Endometrium (tissue), 2 donors: ENCODE measurements around the gene C2CD2.
A peak's percentile ranks its signal among the peaks of the same experiment; 100 is the strongest.
"Not testable (repeated sequence)": the region's sequence is repeated elsewhere in the genome, so short reads cannot be mapped to it uniquely, and the experiment has no call there.

ENCODE experiments used
- FAIRE-seq: peaks from 2 replicates; lab custom pipeline; 2012; peaks lifted over from hg19 to GRCh38; lab: Jason Lieb, UNC
- donor health status: control.
- donor health status: control.

C2CD2 gene

DNA sequence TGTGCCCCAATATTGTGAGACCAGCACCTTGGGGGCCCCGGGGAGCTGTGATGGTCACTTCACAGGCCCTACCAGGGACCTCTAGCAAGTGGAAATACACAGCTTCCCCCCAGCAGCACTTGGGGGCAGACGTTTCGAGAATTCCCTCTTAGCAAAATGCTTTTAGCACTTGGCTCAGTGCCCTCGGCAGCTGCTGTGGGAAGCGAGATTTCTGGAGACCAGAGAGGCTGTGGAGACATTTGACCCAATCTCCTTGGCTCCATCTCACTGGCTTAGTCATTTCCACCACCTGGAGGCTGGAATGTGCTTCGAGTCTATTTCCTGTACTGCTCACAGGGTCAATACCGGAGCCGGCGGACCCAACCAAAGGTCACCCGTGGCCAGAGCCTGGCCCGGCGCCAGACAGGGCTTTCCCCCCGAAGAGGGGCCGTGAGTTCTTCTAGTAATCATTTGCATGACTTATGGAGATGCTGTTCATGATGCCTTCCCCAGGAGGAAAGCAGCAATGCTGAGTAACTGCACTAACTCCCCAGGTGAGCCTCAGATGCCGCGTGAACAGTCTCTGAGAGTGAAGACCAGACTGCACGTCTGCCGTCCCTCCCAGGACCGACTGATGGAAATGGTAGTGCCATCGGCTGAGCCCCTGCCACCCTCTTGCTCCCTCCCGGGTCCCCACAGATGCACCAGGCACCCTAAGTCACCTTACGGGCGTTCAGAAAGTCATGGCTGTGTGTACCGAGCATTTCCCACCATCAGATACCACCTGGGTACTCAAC, 4.4 kb upstream of the C2CD2 start:
- no peak for FAIRE-seq

DNA sequence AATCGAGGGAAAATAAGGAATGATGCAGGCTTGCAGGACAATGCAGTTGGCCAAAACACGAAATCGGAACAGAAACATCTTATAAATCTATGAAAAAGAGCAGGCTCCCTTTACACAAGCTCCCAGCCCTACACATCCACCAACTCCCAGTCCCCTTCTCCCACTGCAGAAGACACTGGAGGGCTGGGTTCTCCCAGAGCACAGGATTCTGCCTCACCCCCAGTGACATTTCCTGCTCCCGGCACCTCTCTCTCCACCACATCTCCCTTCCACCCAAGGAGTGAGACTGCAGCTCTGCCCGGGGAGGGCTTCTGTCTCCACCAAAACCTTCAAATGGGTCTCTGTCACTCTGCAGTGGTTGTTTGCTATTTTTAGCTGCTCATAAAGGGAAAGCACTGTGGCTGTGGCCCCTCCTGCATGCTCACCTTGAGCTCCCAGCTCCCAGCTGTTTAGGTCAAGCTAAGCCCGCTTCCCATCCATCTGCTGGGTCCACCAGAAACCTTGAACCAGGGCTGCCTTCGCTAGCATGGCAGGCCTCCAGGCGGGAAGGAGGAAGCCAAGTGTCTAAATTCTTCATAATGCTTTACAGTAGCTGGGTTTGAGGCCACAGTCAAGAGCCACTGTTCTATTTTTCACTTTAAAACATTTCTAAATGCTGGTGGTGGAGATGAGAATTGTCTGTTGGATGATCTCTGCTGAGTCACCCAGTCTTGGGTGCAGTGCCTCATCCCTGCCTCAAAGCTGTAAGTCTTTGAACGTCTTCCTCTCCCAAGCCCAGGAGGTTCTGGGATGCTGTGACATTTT, 3.3 kb upstream of the C2CD2 start:
- no peak for FAIRE-seq

DNA sequence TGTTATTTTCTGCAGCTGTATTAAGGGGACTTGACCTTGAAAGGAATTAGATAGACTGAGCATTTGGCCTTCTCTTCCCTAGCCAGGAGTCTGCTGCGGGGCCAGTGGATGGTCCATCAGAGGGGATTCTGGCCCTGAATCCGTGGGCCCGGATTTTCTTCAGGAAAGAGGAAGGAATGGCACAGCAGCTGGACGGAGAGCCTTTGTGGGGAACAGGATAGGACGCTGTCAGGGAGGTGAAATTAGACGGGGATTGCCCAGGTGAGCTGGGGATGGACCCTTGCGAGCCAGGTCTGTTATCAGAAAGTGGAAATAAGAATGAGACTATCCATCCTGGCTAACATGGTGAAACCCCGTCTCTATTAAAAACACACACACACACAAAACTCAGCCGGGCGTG, 1.7 kb upstream of the C2CD2 start:
- FAIRE-seq = no peak

GRCh38 chr21:41954654-41955499, 1.1 kb upstream of the C2CD2 start:
- FAIRE-seq = no peak

DNA sequence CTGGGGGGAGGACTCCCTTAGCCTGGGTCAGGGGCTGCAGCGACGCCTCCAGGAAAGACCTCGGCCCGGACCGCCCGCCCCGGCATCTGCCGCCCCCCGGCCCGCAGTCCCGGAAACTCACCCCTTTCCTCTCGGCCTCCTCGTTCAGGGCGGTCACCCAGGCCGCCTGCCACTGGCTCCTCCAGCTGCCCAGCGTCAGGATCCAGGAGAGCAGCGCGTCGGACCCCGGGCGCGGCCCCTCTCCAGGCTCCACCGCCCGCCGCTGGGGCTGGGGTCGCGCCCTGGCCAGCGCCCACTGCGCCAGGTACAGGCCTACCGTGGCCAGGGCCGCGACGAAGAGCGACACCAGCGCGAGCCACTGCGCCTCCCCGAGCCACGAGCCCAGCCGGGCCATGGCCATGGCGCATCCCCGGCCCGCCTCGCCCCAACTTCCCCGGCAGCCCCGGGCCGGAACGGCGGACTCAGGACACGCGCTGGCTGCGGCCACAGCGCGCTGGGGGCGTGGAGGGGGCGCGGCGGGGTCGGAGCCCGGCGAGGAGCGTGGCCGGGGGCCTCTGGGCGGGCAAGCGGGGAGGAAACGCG, 478 bp downstream of the C2CD2 start:
- FAIRE-seq = no peak

- FAIRE-seq = no peak
Measured at GRCh38 chr21:41952568-41953248, 1.1 kb downstream of the C2CD2 start.

GRCh38 chr21:41951876-41952567, 1.8 kb downstream of the C2CD2 start:
- FAIRE-seq = no peak

GRCh38 chr21:41950941-41951351, 2.9 kb downstream of the C2CD2 start:
- FAIRE-seq = no peak

- FAIRE-seq = not testable (repeated sequence)
Measured at GRCh38 chr21:41949631-41950030, 4.2 kb downstream of the C2CD2 start.

- no peak for FAIRE-seq
Measured at GRCh38 chr21:41948901-41949300, 4.9 kb downstream of the C2CD2 start.

GRCh38 chr21:41948078-41948895, 5.5 kb downstream of the C2CD2 start:
- no peak for FAIRE-seq

DNA sequence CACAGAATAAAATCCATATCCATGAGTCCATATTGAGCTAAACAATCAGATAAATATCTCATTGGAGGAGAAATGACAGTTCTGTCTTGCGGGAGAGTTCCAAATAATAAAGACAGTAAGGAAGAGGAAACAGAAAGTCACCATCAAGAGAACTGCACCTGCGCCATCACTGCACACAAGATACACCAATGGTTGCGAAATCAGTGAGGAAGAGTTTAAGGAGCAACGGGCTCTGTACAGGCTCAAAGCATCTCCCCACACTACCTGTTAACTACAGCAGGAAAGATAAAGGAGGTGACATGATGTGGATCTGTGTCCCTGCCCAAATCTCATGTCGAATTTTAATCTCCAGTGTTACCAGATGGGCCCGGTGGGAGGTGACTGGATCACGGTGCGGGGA, 7.8 kb downstream of the C2CD2 start:
- no peak for FAIRE-seq

DNA sequence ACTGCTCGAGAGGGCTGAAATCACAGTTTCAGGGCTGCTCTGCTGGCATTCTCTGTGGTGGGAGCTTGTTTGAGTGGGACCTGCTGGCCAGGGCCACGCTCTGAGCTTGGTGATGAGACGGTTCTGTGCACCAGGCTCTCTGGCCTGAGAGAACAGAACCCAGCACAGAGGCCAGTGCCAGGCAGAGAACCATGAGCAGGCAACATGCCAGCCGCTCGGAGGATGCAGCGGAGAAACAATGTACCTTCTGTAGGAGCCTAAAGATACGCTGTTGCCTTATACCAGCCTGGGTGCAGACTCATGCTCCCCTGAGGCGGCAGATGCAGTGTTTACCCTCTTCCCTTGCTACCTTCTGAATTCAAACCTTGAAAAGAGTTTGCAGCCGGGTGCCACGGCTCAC, 10.0 kb downstream of the C2CD2 start:
- no peak for FAIRE-seq

GRCh38 chr21:41942457-41942856, 11.4 kb downstream of the C2CD2 start:
- no peak for FAIRE-seq

- FAIRE-seq = no peak
Measured at GRCh38 chr21:41941941-41942340, 11.9 kb downstream of the C2CD2 start.

DNA sequence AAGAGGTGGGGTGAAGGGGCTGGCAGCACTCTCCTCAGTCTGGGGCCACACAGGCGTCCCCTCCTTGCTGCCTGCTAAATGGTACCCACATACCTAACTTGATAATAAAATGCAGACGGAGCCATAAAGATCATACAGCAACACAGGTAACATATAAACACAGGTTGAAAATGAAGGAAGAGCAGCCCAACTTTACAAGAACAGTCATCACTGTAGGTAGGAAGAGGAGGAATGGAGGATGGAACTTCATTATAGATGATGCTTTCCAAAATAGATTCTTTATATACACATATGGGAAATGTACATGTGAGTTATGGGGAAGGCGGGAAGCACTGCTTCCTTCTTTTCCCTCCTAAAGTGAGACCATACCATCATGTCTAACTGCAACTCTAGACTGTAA, 13.4 kb downstream of the C2CD2 start:
- FAIRE-seq = no peak

GRCh38 chr21:41939391-41939790, 14.4 kb downstream of the C2CD2 start:
- no peak for FAIRE-seq

- FAIRE-seq = peak; percentile 45
Measured at GRCh38 chr21:41933313-41934079, 20.3 kb downstream of the C2CD2 start.

GRCh38 chr21:41932576-41933312, 21.1 kb downstream of the C2CD2 start:
- no peak for FAIRE-seq
